ENCODE results near the gene SH3D19.

DNA sequence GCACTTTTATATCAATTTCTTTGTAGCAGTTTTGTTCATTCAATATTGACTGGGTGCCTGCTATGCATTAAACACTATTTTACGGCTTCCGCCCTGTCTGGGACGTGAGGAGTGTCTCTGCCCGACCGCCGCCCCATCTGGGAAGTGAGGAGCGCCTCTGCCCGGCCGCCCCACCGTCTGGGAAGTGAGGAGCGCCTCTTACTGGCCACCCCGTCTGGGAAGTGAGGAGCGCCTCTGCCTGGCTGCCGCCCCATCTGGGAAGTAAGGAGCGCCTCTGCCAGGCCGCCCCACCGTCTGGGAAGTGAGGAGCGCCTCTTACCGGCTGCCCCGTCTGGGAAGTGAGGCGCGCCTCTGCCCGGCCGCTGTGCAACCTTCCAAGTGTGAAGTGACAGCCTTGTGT, 157.8 kb downstream of the SH3D19 start:
- TF ChIP-seq, protein P1, sequence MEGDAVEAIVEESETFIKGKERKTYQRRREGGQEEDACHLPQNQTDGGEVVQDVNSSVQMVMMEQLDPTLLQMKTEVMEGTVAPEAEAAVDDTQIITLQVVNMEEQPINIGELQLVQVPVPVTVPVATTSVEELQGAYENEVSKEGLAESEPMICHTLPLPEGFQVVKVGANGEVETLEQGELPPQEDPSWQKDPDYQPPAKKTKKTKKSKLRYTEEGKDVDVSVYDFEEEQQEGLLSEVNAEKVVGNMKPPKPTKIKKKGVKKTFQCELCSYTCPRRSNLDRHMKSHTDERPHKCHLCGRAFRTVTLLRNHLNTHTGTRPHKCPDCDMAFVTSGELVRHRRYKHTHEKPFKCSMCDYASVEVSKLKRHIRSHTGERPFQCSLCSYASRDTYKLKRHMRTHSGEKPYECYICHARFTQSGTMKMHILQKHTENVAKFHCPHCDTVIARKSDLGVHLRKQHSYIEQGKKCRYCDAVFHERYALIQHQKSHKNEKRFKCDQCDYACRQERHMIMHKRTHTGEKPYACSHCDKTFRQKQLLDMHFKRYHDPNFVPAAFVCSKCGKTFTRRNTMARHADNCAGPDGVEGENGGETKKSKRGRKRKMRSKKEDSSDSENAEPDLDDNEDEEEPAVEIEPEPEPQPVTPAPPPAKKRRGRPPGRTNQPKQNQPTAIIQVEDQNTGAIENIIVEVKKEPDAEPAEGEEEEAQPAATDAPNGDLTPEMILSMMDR (IDR thresholded peaks at IDR 0.05) = no peak
- TF ChIP-seq POLR2A (IDR thresholded peaks at IDR 0.05) (no peak), EP300 (IDR thresholded peaks at IDR 0.05) (no peak)

Data from tibial nerve (tissue), 4 donors.